HepG2 (cell line): ENCODE data around the gene RMI2. TPM values are rescaled to one million over a fixed set of nuclear protein-coding genes. Genes with fewer than 3 reads are reported as not detected.

Experiments
- CBX5 ChIP-seq: sonication (generic); formaldehyde crosslinking; IDR thresholded peaks from 2 replicates; pipeline ENCODE4 v1.4.0; 2020; ENCODE audit warnings: missing genetic modification reagents, borderline replicate concordance
- CEBPG ChIP-seq: IDR thresholded peaks from 2 replicates; pipeline ENCODE4 v1.6.1; 2016
- EZH2 ChIP-seq: conservative IDR thresholded peaks from 2 replicates; pipeline ENCODE4 v1.6.1; 2012; ENCODE audit warnings: mild to moderate bottlenecking, low read depth, low read length, moderate library complexity
- GFI1 ChIP-seq: sonication (generic); formaldehyde crosslinking; IDR thresholded peaks from 2 replicates; pipeline ENCODE4 v1.5.0; 2020; ENCODE audit warnings: missing genetic modification reagents, mild to moderate bottlenecking, borderline replicate concordance
- HNRNPH1 ChIP-seq: fragments of 200-400 bp; formaldehyde crosslinking; optimal IDR thresholded peaks from 2 replicates; pipeline ENCODE3; 2017; ENCODE audit warnings: mild to moderate bottlenecking, low read depth, low read length
- HOXA3 ChIP-seq: sonication (generic); formaldehyde crosslinking; IDR thresholded peaks from 2 replicates; pipeline ENCODE4 v1.5.0; 2020; ENCODE audit warnings: missing genetic modification reagents
- KDM2A ChIP-seq: sonication (generic); formaldehyde crosslinking; IDR thresholded peaks from 2 replicates; pipeline ENCODE4 v1.4.0; 2020; ENCODE audit warnings: low read depth, missing genetic modification reagents, borderline replicate concordance
- MEF2D ChIP-seq: sonication (generic); formaldehyde crosslinking; IDR thresholded peaks from 2 replicates; pipeline ENCODE4 v1.5.1; 2020; ENCODE audit warnings: mild to moderate bottlenecking, missing genetic modification reagents
- NFE2L1 ChIP-seq: sonication (generic); formaldehyde crosslinking; IDR thresholded peaks from 2 replicates; pipeline ENCODE4 v1.4.0; 2020; ENCODE audit warnings: missing genetic modification reagents, mild to moderate bottlenecking, borderline replicate concordance
- RAD51 ChIP-seq: fragments of 450-650 bp; IDR thresholded peaks from 2 replicates; pipeline ENCODE4 v1.6.1; 2016; ENCODE audit warnings: borderline replicate concordance
- RARA ChIP-seq: IDR thresholded peaks from 2 replicates; pipeline ENCODE4 v1.6.1; 2016; ENCODE audit warnings: missing genetic modification reagents, missing compliant biosample characterization
- SP4 ChIP-seq: sonication (generic); formaldehyde crosslinking; IDR thresholded peaks from 2 replicates; pipeline ENCODE4 v1.8.1; 2023; ENCODE audit warnings: mild to moderate bottlenecking, missing genetic modification reagents
- TEAD2 ChIP-seq: sonication (generic); formaldehyde crosslinking; IDR thresholded peaks from 2 replicates; pipeline ENCODE4 v1.9.0; 2021; ENCODE audit warnings: missing genetic modification reagents
- ZFP62 ChIP-seq: sonication (generic); formaldehyde crosslinking; IDR thresholded peaks from 2 replicates; pipeline ENCODE4 v1.4.0; 2020; ENCODE audit warnings: missing genetic modification reagents
- ZKSCAN8 ChIP-seq: IDR thresholded peaks from 2 replicates; pipeline ENCODE4 v1.6.1; 2016; ENCODE audit warnings: borderline replicate concordance, missing genetic modification reagents, missing compliant biosample characterization
- ZNF572 ChIP-seq: sonication (generic); formaldehyde crosslinking; IDR thresholded peaks from 2 replicates; pipeline ENCODE4 v1.5.1; 2020; ENCODE audit warnings: mild to moderate bottlenecking, missing genetic modification reagents
- ZSCAN21 ChIP-seq: sonication (generic); formaldehyde crosslinking; IDR thresholded peaks from 2 replicates; pipeline ENCODE4 v1.8.0; 2022; ENCODE audit warnings: mild to moderate bottlenecking, missing genetic modification reagents, moderate library complexity, borderline replicate concordance
- polyA plus RNA-seq, 8 experiments: library from polyadenylated mRNA; depleted of rRNA in 3 of 8; stranded (reverse) in 7 of 8; unstranded in 1 of 8; fragments of >200 nt; fragmentation: Illumina TruSeq in 4 of 8; extraction: Trizol in 4 of 8; gene quantifications; 2 replicates each; pipeline versions ENCODE4 v1.2.1 to v1.2.3, GENCODE V29; 2011 to 2016; ENCODE audit warnings: low read depth in 4 of 8, missing spikeins in 1 of 8, mixed read lengths in 1 of 8; ENCODE audit not compliant: insufficient read depth in 1 of 8
- total RNA-seq, 5 experiments: library from RNA; depleted of rRNA; stranded (reverse); fragments of >200 nt; fragmentation: Illumina TruSeq; extraction: Trizol; gene quantifications; 2 replicates each; pipeline ENCODE4 v1.2.3, GENCODE V29; 2016; ENCODE audit warnings: low read depth in 1 of 5
- TF ChIP-seq, protein P1 (sequence below): IDR thresholded peaks from 2 replicates; pipeline ENCODE4 v1.6.1; 2016; ENCODE audit warnings: missing genetic modification reagents, missing compliant biosample characterization
- TF ChIP-seq, protein P2 (sequence below): sonication (generic); formaldehyde crosslinking; IDR thresholded peaks from 2 replicates; pipeline ENCODE4 v1.8.0; 2022; ENCODE audit warnings: mild to moderate bottlenecking, missing genetic modification reagents, moderate library complexity
- TF ChIP-seq, protein P3 (sequence below): sonication (generic); formaldehyde crosslinking; IDR thresholded peaks from 2 replicates; pipeline ENCODE4 v1.5.1; 2020; ENCODE audit warnings: missing genetic modification reagents, mild to moderate bottlenecking, borderline replicate concordance
- TF ChIP-seq, protein P4 (sequence below): sonication (generic); formaldehyde crosslinking; IDR thresholded peaks from 2 replicates; pipeline ENCODE4 v1.4.0; 2020; ENCODE audit warnings: mild to moderate bottlenecking, missing genetic modification reagents

Gene RMI2
- total and polyA plus RNA-seq, 2 of the 13 experiments (the other 11 are each of a cell fraction or from before 2014, with no cell fraction given), result 24.5 to 55.7 TPM

DNA sequence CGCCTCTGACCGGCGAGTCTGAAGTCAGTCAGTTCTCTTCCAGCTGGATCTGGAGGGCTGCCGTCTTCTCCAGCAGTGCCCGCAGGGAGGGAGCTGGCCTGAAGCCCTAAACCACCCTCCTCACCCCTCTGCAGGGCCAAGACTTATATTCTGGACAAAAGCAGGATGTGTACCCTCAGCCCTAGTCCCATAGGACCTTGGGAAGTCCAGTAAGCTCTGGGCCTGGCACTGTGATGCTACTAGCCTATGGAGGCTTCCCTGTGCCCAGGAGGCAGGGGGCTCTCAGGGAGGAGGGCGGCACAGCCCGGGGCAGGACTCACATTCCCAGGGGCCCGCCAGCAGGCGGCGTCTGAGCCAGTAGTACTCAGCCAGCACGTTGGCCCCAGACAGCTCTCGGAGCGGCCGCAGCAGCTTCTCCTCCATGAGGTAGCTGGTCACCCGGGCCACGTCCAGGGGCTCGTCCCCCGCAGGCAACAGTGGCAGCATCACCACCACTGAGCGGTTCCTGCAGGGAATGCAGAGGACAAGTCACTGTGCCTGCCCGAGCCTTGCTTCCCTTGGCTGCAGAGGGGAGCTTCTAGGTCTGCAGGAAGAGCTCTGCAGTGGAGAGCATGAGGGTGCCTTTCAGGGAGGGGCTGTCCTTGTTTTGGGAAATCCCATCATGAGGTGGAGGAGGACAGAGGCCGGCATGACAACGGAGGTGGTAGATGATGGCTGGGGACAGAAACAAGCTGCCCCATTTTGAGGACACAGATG is 41.7 kb downstream of the RMI2 start (continued):
- TF ChIP-seq, protein P1, sequence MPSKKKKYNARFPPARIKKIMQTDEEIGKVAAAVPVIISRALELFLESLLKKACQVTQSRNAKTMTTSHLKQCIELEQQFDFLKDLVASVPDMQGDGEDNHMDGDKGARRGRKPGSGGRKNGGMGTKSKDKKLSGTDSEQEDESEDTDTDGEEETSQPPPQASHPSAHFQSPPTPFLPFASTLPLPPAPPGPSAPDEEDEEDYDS, result 0 out of 2 replicates have a peak, but pooled peaks have one; percentile 31
- peak; percentile 82; the same call in 1 of the 2 replicates for TF ChIP-seq EZH2
- TF ChIP-seq, protein P2, sequence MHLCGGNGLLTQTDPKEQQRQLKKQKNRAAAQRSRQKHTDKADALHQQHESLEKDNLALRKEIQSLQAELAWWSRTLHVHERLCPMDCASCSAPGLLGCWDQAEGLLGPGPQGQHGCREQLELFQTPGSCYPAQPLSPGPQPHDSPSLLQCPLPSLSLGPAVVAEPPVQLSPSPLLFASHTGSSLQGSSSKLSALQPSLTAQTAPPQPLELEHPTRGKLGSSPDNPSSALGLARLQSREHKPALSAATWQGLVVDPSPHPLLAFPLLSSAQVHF, result no peak
- no peak for TF ChIP-seq ZKSCAN8
- TF ChIP-seq RAD51, result no peak
- TF ChIP-seq TEAD2 (CRISPR knock-in tag), result 0 out of 2 replicates have a peak, but pooled peaks have one; percentile 42
- peak; percentile 25; the same call in 1 of the 2 replicates for TF ChIP-seq HOXA3 (CRISPR knock-in tag)
- TF ChIP-seq, protein P3, sequence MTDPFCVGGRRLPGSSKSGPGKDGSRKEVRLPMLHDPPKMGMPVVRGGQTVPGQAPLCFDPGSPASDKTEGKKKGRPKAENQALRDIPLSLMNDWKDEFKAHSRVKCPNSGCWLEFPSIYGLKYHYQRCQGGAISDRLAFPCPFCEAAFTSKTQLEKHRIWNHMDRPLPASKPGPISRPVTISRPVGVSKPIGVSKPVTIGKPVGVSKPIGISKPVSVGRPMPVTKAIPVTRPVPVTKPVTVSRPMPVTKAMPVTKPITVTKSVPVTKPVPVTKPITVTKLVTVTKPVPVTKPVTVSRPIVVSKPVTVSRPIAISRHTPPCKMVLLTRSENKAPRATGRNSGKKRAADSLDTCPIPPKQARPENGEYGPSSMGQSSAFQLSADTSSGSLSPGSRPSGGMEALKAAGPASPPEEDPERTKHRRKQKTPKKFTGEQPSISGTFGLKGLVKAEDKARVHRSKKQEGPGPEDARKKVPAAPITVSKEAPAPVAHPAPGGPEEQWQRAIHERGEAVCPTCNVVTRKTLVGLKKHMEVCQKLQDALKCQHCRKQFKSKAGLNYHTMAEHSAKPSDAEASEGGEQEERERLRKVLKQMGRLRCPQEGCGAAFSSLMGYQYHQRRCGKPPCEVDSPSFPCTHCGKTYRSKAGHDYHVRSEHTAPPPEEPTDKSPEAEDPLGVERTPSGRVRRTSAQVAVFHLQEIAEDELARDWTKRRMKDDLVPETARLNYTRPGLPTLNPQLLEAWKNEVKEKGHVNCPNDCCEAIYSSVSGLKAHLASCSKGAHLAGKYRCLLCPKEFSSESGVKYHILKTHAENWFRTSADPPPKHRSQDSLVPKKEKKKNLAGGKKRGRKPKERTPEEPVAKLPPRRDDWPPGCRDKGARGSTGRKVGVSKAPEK (CRISPR knock-in tag), result peak; percentile 88; the same call in 1 of the 2 replicates
- TF ChIP-seq CBX5, result no peak
- TF ChIP-seq GFI1 (CRISPR knock-in tag), result 0 out of 2 replicates have a peak, but pooled peaks have one; percentile 32
- TF ChIP-seq, protein P4, sequence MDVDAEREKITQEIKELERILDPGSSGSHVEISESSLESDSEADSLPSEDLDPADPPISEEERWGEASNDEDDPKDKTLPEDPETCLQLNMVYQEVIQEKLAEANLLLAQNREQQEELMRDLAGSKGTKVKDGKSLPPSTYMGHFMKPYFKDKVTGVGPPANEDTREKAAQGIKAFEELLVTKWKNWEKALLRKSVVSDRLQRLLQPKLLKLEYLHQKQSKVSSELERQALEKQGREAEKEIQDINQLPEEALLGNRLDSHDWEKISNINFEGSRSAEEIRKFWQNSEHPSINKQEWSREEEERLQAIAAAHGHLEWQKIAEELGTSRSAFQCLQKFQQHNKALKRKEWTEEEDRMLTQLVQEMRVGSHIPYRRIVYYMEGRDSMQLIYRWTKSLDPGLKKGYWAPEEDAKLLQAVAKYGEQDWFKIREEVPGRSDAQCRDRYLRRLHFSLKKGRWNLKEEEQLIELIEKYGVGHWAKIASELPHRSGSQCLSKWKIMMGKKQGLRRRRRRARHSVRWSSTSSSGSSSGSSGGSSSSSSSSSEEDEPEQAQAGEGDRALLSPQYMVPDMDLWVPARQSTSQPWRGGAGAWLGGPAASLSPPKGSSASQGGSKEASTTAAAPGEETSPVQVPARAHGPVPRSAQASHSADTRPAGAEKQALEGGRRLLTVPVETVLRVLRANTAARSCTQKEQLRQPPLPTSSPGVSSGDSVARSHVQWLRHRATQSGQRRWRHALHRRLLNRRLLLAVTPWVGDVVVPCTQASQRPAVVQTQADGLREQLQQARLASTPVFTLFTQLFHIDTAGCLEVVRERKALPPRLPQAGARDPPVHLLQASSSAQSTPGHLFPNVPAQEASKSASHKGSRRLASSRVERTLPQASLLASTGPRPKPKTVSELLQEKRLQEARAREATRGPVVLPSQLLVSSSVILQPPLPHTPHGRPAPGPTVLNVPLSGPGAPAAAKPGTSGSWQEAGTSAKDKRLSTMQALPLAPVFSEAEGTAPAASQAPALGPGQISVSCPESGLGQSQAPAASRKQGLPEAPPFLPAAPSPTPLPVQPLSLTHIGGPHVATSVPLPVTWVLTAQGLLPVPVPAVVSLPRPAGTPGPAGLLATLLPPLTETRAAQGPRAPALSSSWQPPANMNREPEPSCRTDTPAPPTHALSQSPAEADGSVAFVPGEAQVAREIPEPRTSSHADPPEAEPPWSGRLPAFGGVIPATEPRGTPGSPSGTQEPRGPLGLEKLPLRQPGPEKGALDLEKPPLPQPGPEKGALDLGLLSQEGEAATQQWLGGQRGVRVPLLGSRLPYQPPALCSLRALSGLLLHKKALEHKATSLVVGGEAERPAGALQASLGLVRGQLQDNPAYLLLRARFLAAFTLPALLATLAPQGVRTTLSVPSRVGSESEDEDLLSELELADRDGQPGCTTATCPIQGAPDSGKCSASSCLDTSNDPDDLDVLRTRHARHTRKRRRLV (CRISPR knock-in tag), result no peak
- no peak for TF ChIP-seq HNRNPH1
- TF ChIP-seq RARA, result 0 out of 2 replicates have a peak, but pooled peaks have one; percentile 17
- no peak for TF ChIP-seq CEBPG (CRISPR knock-in tag)
- TF ChIP-seq SP4, result peak; percentile 53
- no peak; the same call in 1 of the 2 replicates for TF ChIP-seq MEF2D
- no peak for TF ChIP-seq ZFP62 (CRISPR knock-in tag)
- TF ChIP-seq ZNF572, result peak; percentile 20; the same call in 1 of the 2 replicates
- TF ChIP-seq NFE2L1 (CRISPR knock-in tag), result 0 out of 2 replicates have a peak, but pooled peaks have one; percentile 52
- TF ChIP-seq KDM2A (CRISPR knock-in tag), result peak; percentile 86; the same call in 1 of the 2 replicates
- peak; percentile 67; the same call in 1 of the 2 replicates for TF ChIP-seq ZSCAN21 (CRISPR knock-in tag)
